ENCODE data around the gene NUP42. TPM values are rescaled to one million over a fixed set of nuclear protein-coding genes. Genes with fewer than 3 reads are reported as not detected.
"Not testable (repeated sequence)": the region's sequence is repeated elsewhere in the genome, so short reads cannot be mapped to it uniquely, and the experiment has no call there.

Gene NUP42
- total RNA-seq, 1 donor from 2014 or later, result 32.4 TPM

DNA sequence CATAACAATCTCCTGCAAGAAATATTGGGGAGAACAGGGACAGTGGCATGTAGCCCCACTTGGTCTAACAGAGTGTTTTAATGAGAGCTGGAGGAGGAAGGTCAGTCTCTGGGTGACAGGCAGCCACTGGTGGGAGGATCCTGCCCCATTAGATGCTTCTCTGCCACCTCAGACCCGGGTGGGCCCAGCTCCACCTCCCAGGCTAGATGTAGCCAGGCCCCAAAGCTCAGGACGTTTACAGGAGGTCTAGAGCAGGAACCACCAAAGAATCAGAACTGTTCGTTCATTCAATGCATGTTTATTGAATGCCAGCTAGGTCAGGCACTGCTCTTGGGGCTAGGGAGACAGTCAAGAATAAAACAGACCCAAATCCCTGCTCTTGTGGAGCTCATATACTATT is 36.3 kb downstream of the NUP42 start:
- H3K4me1 Mint-ChIP-seq (ENCODE audit: unreplicated experiment), result no peaks in the 10 kb centered on the region

DNA sequence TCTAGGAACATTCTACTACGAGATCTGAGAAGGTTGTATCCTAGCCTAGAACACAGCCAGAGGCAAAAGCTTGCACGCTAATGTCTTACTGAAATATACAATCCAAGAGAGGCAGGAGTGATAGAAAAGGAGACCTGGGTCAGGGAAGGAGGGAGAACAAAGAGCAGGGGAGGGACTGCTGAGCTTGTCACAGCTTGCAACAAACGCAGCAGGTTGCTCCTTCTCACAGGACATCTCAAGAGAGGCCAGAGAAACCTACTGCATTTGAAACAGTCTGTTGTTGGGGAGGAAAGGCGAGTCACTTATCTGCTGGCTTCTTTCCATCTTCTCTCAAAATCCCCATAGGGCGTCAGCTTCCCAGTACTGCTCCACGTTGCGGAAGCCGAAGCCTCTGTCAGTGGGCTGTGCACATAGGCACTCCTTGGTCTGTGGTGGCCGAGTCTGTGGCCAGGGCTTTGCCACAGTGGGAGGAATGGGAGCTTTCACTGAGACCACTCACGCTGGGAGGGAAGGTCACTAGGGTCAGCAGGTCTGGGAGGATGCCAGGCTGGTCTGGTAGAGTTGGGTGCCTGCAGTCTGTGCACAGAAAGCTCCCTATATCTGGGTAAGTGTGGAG is 39.0 kb downstream of the NUP42 start:
- peaks cover 2% of the 10 kb centered on the region for H3K27me3 Mint-ChIP-seq (ENCODE audit: unreplicated experiment)
- no peak overlapping the region for H3K27ac Mint-ChIP-seq (ENCODE audit: unreplicated experiment)
- H3K4me1 Mint-ChIP-seq (ENCODE audit: unreplicated experiment), result no peaks in the 10 kb centered on the region
- no peaks in the 10 kb centered on the region for H3K9me3 Mint-ChIP-seq (ENCODE audit: unreplicated experiment)
- DNase-seq (ENCODE audit: low spot score), result no peak
- no peak overlapping the region for H3K4me3 Mint-ChIP-seq (ENCODE audit: unreplicated experiment)
- H3K36me3 Mint-ChIP-seq (ENCODE audit: low read depth, unreplicated experiment), result no peaks in the 10 kb centered on the region
- TF ChIP-seq, protein P1, sequence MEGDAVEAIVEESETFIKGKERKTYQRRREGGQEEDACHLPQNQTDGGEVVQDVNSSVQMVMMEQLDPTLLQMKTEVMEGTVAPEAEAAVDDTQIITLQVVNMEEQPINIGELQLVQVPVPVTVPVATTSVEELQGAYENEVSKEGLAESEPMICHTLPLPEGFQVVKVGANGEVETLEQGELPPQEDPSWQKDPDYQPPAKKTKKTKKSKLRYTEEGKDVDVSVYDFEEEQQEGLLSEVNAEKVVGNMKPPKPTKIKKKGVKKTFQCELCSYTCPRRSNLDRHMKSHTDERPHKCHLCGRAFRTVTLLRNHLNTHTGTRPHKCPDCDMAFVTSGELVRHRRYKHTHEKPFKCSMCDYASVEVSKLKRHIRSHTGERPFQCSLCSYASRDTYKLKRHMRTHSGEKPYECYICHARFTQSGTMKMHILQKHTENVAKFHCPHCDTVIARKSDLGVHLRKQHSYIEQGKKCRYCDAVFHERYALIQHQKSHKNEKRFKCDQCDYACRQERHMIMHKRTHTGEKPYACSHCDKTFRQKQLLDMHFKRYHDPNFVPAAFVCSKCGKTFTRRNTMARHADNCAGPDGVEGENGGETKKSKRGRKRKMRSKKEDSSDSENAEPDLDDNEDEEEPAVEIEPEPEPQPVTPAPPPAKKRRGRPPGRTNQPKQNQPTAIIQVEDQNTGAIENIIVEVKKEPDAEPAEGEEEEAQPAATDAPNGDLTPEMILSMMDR (IDR thresholded peaks at IDR 0.05; ENCODE audit: unreplicated experiment), result no peak

More for the DNA sequence above, 36.3 kb downstream of the NUP42 start:
- Mint-ChIP-seq H3K27ac (ENCODE audit: unreplicated experiment) (no peak overlapping the region), H3K4me3 (ENCODE audit: unreplicated experiment) (no peak overlapping the region), H3K36me3 (ENCODE audit: low read depth, unreplicated experiment) (no peaks in the 10 kb centered on the region), H3K9me3 (ENCODE audit: unreplicated experiment) (no peaks in the 10 kb centered on the region), H3K27me3 (ENCODE audit: unreplicated experiment) (no peaks in the 10 kb centered on the region)
- TF ChIP-seq, protein P1 (IDR thresholded peaks at IDR 0.05; ENCODE audit: unreplicated experiment), result no peak
- DNase-seq (ENCODE audit: low spot score), result no peak

GRCh38 chr7:23222439-23223030 is 40.7 kb downstream of the NUP42 start:
- TF ChIP-seq, protein P1 (IDR thresholded peaks at IDR 0.05; ENCODE audit: unreplicated experiment), result no peak
- Mint-ChIP-seq H3K27ac (ENCODE audit: unreplicated experiment) (no peak overlapping the region), H3K27me3 (ENCODE audit: unreplicated experiment) (peaks cover 2% of the 10 kb centered on the region), H3K4me1 (ENCODE audit: unreplicated experiment) (no peaks in the 10 kb centered on the region), H3K36me3 (ENCODE audit: low read depth, unreplicated experiment) (no peaks in the 10 kb centered on the region), H3K9me3 (ENCODE audit: unreplicated experiment) (no peaks in the 10 kb centered on the region), H3K4me3 (ENCODE audit: unreplicated experiment) (no peak overlapping the region)
- DNase-seq (ENCODE audit: low spot score), result no peak

DNA sequence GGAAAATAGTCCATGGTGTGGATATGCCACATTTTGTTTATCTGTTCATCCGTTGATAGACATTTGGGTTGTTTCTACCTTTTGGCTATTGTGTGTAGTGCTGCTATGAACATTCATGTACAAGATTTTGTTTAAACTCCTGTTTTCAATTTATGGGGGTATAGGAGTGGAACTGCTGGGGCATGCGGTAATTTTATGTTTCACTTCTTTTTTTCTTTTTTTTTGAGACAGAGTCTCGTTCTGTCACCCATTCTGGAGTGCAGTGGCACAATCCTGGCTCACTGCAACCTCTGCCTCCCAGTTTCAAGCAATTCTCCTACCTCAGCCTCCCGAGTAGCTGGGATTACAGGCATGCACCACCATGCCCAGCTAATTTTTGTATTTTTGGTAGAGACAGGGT is 42.5 kb downstream of the NUP42 start:
- H3K27ac Mint-ChIP-seq (ENCODE audit: unreplicated experiment); H3K4me1 Mint-ChIP-seq (ENCODE audit: unreplicated experiment); H3K27me3 Mint-ChIP-seq (ENCODE audit: unreplicated experiment); H3K36me3 Mint-ChIP-seq (ENCODE audit: low read depth, unreplicated experiment); DNase-seq (ENCODE audit: low spot score); H3K4me3 Mint-ChIP-seq (ENCODE audit: unreplicated experiment); H3K9me3 Mint-ChIP-seq (ENCODE audit: unreplicated experiment): not testable (repeated sequence)

GRCh38 chr7:23226844-23227450 is 45.1 kb downstream of the NUP42 start:
- no peak overlapping the region for H3K27ac Mint-ChIP-seq (ENCODE audit: unreplicated experiment)

More at GRCh38 chr7:23226844-23227450, 45.1 kb downstream of the NUP42 start:
- Mint-ChIP-seq H3K9me3 (ENCODE audit: unreplicated experiment) (no peaks in the 10 kb centered on the region), H3K4me1 (ENCODE audit: unreplicated experiment) (no peaks in the 10 kb centered on the region), H3K27me3 (ENCODE audit: unreplicated experiment) (peaks cover 2% of the 10 kb centered on the region), H3K4me3 (ENCODE audit: unreplicated experiment) (no peak overlapping the region), H3K36me3 (ENCODE audit: low read depth, unreplicated experiment) (no peaks in the 10 kb centered on the region)
- TF ChIP-seq, protein P1 (IDR thresholded peaks at IDR 0.05; ENCODE audit: unreplicated experiment), result no peak
- no peak for DNase-seq (ENCODE audit: low spot score)

All from endothelial cell (in vitro differentiated cells).